Measurements from ENCODE around the gene GDF3.
"Not testable (repeated sequence)": the region's sequence is repeated elsewhere in the genome, so short reads cannot be mapped to it uniquely, and the experiment has no call there.

Gene GDF3

GRCh38 chr12:7647071-7647470, 48.5 kb downstream of the GDF3 start:
- ChIA-PET CTCF (interaction anchor here (0.6 to 8.8 kb wide), 8 partner anchors 6 to 440 kb away, joined by 3 to 68 read pairs (median 3); no protein-coding TSS in a partner anchor), POLR2A (no interaction called here)
- TF ChIP-seq, protein P1, sequence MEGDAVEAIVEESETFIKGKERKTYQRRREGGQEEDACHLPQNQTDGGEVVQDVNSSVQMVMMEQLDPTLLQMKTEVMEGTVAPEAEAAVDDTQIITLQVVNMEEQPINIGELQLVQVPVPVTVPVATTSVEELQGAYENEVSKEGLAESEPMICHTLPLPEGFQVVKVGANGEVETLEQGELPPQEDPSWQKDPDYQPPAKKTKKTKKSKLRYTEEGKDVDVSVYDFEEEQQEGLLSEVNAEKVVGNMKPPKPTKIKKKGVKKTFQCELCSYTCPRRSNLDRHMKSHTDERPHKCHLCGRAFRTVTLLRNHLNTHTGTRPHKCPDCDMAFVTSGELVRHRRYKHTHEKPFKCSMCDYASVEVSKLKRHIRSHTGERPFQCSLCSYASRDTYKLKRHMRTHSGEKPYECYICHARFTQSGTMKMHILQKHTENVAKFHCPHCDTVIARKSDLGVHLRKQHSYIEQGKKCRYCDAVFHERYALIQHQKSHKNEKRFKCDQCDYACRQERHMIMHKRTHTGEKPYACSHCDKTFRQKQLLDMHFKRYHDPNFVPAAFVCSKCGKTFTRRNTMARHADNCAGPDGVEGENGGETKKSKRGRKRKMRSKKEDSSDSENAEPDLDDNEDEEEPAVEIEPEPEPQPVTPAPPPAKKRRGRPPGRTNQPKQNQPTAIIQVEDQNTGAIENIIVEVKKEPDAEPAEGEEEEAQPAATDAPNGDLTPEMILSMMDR (IDR thresholded peaks at IDR 0.05; ENCODE audit: control extremely low read depth, extremely low read depth, low read depth, missing control alignments), result no peak
- no peak for DNase-seq (ENCODE audit: extremely low spot score)

DNA sequence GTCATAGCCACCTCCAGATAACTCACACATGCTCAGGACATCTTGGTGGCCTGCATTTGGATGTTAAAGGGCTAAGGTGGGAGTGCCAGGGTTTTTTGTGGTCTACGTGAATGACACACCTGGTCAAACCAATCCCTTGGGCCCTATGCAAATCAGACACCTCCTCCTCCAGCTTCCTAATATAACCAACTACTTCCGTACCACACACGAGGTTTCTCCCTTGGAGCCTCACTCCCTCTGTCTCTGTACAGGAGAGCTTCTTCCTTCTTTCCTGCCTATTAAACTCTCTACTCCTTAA, 49.4 kb downstream of the GDF3 start:
- no peak for DNase-seq (ENCODE audit: extremely low spot score)
- POLR2A ChIA-PET, result no interaction called here
- TF ChIP-seq, protein P1 (IDR thresholded peaks at IDR 0.05; ENCODE audit: control extremely low read depth, extremely low read depth, low read depth, missing control alignments), result no peak
- CTCF ChIA-PET, result interaction anchor here (0.7 to 1.5 kb wide), 6 partner anchors 14 to 439 kb away, joined by 3 to 4 read pairs (median 4); no protein-coding TSS in a partner anchor

GRCh38 chr12:7645395-7646177, 50.0 kb downstream of the GDF3 start:
- peak; percentile 50 for DNase-seq (ENCODE audit: extremely low spot score)
- ChIA-PET CTCF (interaction anchor here (0.7 to 1.5 kb wide), 4 partner anchors 15 to 162 kb away, joined by 3 to 4 read pairs (median 4); no protein-coding TSS in a partner anchor), POLR2A (no interaction called here)
- TF ChIP-seq, protein P1 (IDR thresholded peaks at IDR 0.05; ENCODE audit: control extremely low read depth, extremely low read depth, low read depth, missing control alignments), result peak; percentile 69

- DNase-seq (ENCODE audit: extremely low spot score), result no peak
- POLR2A ChIA-PET, result no interaction called here
- TF ChIP-seq, protein P1 (IDR thresholded peaks at IDR 0.05; ENCODE audit: control extremely low read depth, extremely low read depth, low read depth, missing control alignments), result peak; percentile 32
- CTCF ChIA-PET, result interaction anchor here (1.0 to 8.2 kb wide), 9 partner anchors 8 to 423 kb away, joined by 3 to 68 read pairs (median 6); no protein-coding TSS in a partner anchor
Observed at GRCh38 chr12:7642876-7643309, 52.7 kb downstream of the GDF3 start.

- no peak for DNase-seq (ENCODE audit: extremely low spot score)
- POLR2A ChIA-PET, result no interaction called here
- CTCF ChIA-PET, result interaction anchor here (1.0 to 8.2 kb wide), 9 partner anchors 9 to 422 kb away, joined by 3 to 68 read pairs (median 6); no protein-coding TSS in a partner anchor
- TF ChIP-seq, protein P1 (IDR thresholded peaks at IDR 0.05; ENCODE audit: control extremely low read depth, extremely low read depth, low read depth, missing control alignments), result no peak
Observed at GRCh38 chr12:7642287-7642686, 53.3 kb downstream of the GDF3 start.

DNA sequence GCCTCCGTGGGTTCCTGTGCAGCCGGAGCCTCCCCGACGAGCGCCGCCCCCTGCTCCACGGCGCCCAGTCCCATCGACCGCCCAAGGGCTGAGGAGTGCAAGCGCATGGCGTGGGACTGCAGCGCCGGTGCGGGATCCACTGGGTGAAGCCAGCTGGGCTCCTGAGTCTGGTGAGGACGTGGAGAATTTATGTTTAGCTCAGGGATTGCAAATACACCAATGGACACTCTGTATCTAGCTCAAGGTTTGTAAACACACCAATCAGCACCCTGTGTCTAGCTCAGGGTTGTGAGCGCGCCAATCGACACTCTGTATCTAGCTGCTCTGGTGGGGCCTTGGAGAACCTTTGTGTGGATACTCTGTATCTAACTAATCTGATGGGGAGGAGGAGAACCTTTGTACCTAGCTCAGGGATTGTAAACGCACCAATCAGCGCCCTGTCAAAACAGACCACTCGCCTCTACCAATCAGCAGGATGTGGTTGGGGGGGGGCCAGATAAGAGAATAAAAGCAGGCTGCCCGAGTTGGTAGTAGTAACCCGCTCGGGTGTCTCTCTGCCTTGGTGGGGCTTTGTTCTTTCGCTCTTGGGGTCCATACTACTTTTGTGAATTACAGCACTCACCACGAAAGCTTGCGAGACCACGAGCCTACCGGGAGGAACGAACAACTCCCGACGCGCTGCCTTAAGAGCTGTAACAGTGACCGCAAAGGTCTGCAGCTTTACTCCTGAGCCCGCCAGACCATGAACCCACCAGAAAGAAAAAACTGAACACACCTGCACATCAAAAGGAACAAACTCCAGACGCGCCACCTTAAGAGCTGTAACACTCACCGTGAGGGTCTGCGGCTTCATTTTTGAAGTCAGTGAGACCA, 55.2 kb downstream of the GDF3 start:
- POLR2A ChIA-PET; DNase-seq (ENCODE audit: extremely low spot score): not testable (repeated sequence)
- CTCF ChIA-PET, result interaction anchor here (0.8 to 8.2 kb wide), 5 partner anchors 10 to 420 kb away, joined by 3 to 68 read pairs (median 7); no protein-coding TSS in a partner anchor
